Activated CD8-positive, alpha-beta memory T cell treated with anti-CD3 and anti-CD28 coated beads, Interleukin-2, amount 50 U/mL, for 24 hours (primary cell): ENCODE data around the gene NAP1L1.

Source experiments
- DNase-seq: peaks from one replicate; pipeline ENCODE4 v3.0.0-alpha.2; 2020; ENCODE audit errors: extremely low read depth

Gene NAP1L1

DNA sequence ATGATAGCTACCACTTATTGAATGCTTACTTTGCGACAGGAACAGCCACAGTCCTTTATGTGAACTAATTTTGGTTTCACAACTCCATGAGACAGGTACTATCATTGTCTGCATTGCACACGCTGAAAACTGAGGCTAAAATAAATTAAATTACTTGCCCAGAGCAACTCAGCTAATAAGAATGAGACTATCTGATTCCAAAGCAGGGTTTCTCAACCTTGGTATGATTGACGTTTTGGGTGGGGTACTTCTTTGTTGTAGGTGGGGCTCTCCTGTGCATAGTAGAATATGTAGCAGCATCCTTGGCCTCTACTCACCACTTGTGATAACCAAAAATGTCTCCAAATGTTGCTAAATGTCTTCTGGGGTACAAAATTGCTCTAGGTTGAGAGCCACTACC lies 62.0 kb downstream of the NAP1L1 start:
- no peak for DNase-seq

- DNase-seq: peak; percentile 58
These were observed 63.5 kb downstream of the NAP1L1 start for GRCh38 chr12:76020731-76021672.

- DNase-seq: peak; percentile 74
These were observed 64.2 kb downstream of the NAP1L1 start for GRCh38 chr12:76020281-76020680.

- DNase-seq: no peak
These were observed 65.8 kb downstream of the NAP1L1 start for GRCh38 chr12:76018672-76019071.

DNA sequence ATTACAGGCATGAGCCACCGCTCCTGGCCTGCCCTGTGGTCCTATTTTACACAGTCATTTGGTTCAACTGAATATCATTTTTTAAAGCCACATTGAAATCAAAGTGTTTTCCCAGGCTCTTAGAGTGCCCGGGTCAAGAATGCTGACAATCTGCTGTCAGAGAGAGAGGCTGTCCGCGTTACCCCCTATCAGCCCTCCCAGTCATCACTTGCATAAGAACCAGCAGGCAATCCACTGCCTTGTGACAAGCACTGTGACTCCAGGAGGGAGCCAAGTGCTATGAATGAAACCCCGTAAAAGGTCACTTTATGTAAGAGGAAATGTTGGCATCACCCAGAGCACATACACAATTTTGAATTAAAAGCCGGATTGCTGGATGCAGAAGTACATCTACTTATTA lies 66.4 kb downstream of the NAP1L1 start:
- DNase-seq: no peak

DNA sequence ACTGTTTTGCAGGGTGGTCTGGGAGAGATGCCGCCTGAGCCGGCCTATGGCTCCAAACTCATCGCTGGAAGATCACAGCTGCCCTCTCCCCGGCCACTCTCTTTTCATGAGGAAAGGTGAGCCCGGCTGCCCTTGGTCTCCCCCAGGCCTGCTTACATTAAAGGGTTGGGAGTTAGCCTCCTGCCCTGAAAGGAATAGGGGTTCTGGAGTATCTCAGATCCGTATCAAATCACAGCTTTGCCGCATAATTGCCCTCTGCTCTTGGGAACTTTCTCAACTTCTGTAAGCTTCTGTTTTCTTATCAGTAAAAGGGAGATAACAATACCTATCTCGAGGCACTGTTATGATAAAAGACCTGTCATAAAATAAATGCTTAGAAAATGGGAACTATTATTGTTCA lies 70.5 kb downstream of the NAP1L1 start:
- DNase-seq: no peak

DNA sequence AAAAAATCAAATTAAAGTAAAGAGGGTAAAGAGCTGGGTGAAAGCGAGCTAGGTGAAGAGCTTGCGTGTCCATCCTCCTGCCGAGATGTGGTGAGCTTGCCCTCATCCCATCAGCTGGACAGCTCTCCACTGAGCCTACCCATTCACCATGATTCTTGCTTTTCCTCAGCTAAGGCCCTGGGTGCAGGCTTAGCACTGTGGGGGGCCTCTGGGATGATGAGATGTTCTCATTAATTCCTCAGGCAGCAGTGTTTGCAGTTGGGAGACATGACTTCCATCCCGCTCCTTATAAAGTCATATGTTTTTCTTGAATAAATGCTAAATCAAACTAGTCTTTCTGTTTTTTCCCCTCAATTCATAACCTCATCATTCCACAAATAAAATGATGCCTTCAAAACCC lies 70.9 kb downstream of the NAP1L1 start:
- no peak for DNase-seq

DNA sequence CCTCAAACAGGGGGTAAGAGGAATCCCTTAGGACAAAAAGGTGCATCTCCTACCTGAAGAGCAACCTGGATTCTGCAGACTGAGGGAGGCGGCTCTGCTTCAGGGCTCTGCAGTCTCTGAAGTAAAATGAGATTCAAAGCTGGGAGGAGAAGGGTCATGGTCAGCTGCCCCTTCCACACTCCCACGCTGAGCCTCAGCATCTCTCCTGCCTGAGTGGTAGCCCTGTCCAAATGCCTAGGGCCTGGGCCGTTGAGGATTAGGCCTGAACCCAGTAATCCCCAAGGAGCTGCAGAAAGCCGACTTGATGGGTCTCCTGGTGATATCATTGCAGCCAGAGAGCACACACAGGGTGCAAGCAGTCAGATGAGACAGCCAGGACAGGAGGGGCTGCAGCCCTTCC lies 71.8 kb downstream of the NAP1L1 start:
- DNase-seq: no peak

DNA sequence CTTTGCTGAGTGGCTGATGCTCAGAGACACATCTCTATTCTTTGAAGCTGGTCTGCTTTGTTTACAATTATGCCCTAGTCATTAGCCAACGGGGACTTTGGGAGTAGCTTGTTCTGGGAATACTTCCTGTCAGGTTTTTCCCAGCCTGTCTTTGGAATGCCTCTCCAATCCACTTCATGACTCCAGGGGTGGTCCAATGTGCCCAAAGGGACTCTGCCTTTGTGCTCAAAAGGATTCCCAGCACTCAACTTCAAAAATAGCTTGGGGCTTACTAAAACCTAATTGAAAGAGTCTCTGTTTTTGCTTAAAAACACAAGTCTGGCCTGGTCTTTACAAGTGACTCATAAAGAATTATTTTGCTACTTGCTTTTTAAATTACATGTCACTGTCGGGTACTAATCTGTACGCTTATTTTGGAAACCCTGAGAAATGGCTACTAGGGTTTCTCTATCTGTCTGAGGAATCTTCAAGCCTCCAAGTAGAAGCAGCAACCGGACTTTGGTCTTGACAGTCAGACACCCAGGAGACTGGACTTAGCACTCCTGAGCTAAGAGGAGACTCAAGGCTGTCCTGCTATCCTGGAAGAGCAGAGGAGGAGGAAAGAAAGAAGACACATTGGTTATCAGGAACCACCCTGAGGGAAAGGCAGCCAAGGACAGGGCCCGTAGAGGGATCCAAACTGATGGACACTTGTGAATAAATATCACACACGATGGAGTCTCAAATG lies 73.6 kb downstream of the NAP1L1 start:
- no peak for DNase-seq

- no peak for DNase-seq
These were observed 76.1 kb downstream of the NAP1L1 start for GRCh38 chr12:76008428-76008827.

GRCh38 chr12:76007640-76008039 lies 76.8 kb downstream of the NAP1L1 start:
- DNase-seq: no peak

GRCh38 chr12:76006028-76006925 lies 78.2 kb downstream of the NAP1L1 start:
- no peak for DNase-seq

DNA sequence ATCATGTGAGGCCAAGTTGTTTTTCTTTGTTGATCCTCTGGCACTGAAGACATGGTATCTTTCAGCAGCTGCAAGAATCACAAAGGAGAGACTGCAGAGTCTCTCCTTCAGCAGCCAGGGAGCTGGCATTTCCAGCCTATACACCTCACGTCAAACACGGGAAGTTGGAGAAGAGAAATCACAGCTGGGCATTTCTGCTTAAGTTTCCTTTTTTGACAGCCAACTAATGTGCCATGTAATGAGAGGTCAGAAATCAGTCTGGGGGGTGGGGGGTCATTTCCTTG lies 81.2 kb downstream of the NAP1L1 start:
- no peak for DNase-seq

DNA sequence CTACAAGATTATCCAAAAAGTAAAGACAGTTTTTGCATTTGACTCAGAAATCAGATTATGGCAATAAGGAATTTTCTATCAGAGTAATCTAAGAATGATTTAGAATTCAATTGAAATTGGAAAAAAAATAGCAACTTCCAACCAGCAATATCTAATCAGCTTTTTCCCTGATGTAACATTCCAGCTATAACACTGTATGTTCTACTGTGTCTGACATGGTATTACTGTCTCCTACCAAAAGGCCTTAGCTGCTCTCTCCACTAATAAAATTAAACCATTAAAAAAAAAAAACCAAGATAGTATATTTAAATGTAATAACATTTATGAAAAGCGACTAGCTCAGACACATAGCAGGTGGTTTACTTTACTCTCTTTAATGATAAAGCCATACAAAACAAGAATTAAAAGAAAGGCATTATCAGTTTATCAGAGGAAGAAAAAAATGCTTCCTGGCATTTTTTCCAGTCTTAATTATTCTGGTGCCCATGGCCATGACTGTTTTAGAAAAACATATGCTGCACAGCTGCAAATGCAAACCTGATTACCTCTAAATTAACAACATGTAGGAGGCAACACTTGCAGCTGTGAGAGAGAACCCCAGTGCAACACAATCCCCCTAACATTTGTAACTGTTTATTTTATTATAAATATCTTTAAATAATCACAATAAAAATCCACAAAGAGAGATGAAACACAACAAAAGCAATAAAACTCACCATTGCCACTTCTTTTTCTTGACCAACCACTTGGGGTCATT lies 81.7 kb downstream of the NAP1L1 start:
- DNase-seq: no peak

DNA sequence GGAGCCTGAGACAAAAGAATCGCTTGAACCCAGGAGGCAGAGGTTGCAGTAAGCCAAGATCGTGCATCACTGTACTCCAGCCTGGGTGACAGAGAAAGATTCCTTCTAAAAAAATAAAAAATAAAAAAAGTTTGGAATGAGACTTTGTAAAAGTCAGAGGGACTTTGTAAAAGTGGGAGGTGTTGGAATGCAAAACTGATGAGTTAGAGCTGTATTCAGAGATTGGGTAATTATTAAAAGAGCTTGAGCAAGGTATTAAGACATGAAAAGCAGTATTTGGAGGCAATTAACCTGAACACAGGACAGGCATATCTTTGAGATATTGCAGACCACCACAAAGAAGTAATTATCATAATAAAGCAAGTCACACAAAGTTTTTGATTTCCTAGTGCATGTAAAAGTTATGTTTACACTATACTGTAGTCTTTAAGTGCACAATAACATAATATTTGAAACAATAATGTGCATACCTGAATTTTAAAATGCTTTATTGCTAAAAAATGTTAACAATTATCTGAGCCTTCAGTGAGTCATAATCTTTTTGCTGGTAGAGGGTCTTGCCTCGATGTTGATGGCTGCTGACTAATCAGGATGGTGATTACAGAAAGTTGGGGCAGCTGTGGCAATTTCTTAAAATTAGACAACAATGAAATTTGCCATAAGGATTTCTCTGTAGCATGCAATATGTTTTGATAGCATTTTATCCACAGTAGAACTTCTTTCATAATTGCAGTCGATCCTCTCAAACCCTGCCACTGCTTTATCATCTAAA lies 86.0 kb downstream of the NAP1L1 start:
- no peak for DNase-seq

DNA sequence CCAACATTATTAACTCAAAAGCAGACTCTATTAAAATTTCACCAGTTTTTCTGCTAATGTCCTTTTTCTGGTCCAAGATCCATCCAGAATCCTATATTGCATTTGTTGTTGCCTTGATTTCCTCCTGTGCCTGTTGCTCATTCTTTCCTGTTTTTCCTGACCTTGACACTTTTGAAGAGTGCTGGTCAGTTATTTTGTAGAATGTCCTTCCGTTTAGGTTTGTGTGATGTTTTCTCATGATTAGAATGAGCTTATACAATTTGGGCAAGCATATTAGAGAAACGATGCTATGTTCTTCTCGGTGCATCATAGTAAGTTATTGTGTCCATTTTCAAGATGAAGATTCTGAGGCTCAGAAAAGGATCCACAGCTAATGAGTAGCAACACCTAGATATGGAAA lies 86.8 kb downstream of the NAP1L1 start:
- no peak for DNase-seq

DNA sequence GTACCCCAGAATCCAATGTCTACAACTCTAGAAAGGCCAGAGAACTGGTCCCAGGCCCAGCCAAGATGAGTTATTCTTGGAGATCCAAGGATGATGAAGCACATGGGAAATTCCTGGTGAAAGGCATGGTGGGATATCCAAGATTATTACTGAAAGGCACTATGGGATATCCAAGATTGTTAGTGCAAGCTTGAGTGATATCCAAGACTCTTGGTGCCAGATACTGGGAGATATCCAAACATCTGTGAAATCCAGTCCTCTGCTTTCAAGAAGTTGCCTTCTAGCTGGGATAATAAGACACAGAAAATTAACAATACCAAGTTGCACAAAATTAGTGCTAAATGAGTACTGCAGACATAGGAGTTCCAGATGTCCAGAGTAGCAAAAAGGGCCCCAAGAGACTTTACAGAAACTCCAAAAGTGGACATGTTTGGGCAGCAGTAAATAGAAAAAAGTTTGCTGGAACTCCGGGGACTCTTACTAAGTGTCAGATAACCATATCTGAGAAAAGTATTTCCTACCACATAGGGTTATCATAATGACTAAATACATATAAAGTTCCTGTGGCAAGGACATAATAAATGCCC lies 87.5 kb downstream of the NAP1L1 start:
- DNase-seq: no peak

- DNase-seq: no peak
These were observed 88.8 kb downstream of the NAP1L1 start for GRCh38 chr12:75995691-75996090.

GRCh38 chr12:75994069-75994740 lies 90.3 kb downstream of the NAP1L1 start:
- DNase-seq: no peak

GRCh38 chr12:75991753-75992152 lies 92.7 kb downstream of the NAP1L1 start:
- DNase-seq: no peak
